Endodermal cell (in vitro differentiated cells): ENCODE data around the gene POC1B. TPM values are rescaled to one million over a fixed set of nuclear protein-coding genes. Genes with fewer than 3 reads are reported as not detected.

Source experiments
- DNase-seq: peaks from one replicate; pipeline ENCODE4 v3.0.0-alpha.2; 2017
- H3K27ac ChIP-seq: 2 replicates; pipeline ENCODE4 v1.5.1; 2013; ENCODE audit warnings: mild to moderate bottlenecking, low read depth, low read length, moderate library complexity
- H3K27me3 ChIP-seq: 2 replicates; pipeline ENCODE4 v1.6.1; 2013; ENCODE audit warnings: mild to moderate bottlenecking, low read length, moderate library complexity; ENCODE audit not compliant: insufficient read depth, control insufficient read depth, poor library complexity, severe bottlenecking
- H3K36me3 ChIP-seq: 2 replicates; pipeline ENCODE4 v1.7.0; 2013; ENCODE audit warnings: mild to moderate bottlenecking, low read length, moderate library complexity; ENCODE audit not compliant: control insufficient read depth, insufficient read depth
- H3K4me1 ChIP-seq: one replicate; pipeline ENCODE4 v1.7.0; 2013; ENCODE audit warnings: low read length; ENCODE audit not compliant: control insufficient read depth, insufficient read depth
- H3K4me3 ChIP-seq: 2 replicates; pipeline ENCODE4 v1.5.1; 2013; ENCODE audit warnings: mild to moderate bottlenecking, low read length, moderate library complexity
- H3K9ac ChIP-seq: 2 replicates; pipeline ENCODE4 v1.6.1; 2013; ENCODE audit warnings: mild to moderate bottlenecking, low read length, moderate library complexity; ENCODE audit not compliant: poor library complexity, severe bottlenecking; ENCODE audit errors: extremely low read depth
- H3K9me3 ChIP-seq: 2 replicates; pipeline ENCODE4 v1.6.1; 2013; ENCODE audit warnings: mild to moderate bottlenecking, low read length, moderate library complexity; ENCODE audit not compliant: control insufficient read depth
- H3K27ac Mint-ChIP-seq: 2 replicates; pipeline ENCODE4 v1.8.0; 2020; ENCODE audit warnings: mixed read lengths
- H3K27me3 Mint-ChIP-seq: 2 replicates; pipeline ENCODE4 v1.8.0; 2021; ENCODE audit warnings: mild to moderate bottlenecking, mixed read lengths; ENCODE audit not compliant: insufficient read depth
- H3K36me3 Mint-ChIP-seq: 2 replicates; pipeline ENCODE4 v1.8.0; 2020; ENCODE audit warnings: low read depth, mixed read lengths
- H3K4me1 Mint-ChIP-seq: 2 replicates; pipeline ENCODE4 v1.8.0; 2020; ENCODE audit warnings: mixed read lengths
- H3K4me3 Mint-ChIP-seq: 2 replicates; pipeline ENCODE4 v1.8.0; 2020; ENCODE audit warnings: mild to moderate bottlenecking, moderate library complexity, mixed read lengths
- H3K9me3 Mint-ChIP-seq: 2 replicates; pipeline ENCODE4 v1.8.0; 2020; ENCODE audit warnings: mild to moderate bottlenecking, mixed read lengths
- CTCF ChIP-seq: fragments of 200-600 bp; sonication (generic); conservative IDR thresholded peaks from 2 replicates; pipeline ENCODE4 v1.5.0; 2021; ENCODE audit warnings: antibody characterized with exemption, mild to moderate bottlenecking
- WGBS, 2 experiments: methylation state at CpG; one replicate each; pipeline versions ENCODE4 v1.1.5 to v1.1.7; 2013; ENCODE audit warnings: missing lambda C conversion rate in 2 of 2, mixed read lengths in 1 of 2; ENCODE audit not compliant: insufficient coverage in 1 of 2, insufficient read length in 1 of 2; 5-methylcytosine and 5-hydroxymethylcytosine counted together
- total RNA-seq, 2 donors: library from RNA; stranded (reverse); fragmentation: NEBNext Ultra II Directional in 1 of 2; extraction: Animal tissue kit (Norgen Biotek cat#: 25700) in 1 of 2; gene quantifications; 2 replicates in 1 of 2; 3 replicates in 1 of 2; pipeline ENCODE4 v1.2.1, GENCODE V29; 2021

POC1B gene
- total RNA-seq, 2 donors from 2014 or later: 22.3 to 36.1 TPM

DNA sequence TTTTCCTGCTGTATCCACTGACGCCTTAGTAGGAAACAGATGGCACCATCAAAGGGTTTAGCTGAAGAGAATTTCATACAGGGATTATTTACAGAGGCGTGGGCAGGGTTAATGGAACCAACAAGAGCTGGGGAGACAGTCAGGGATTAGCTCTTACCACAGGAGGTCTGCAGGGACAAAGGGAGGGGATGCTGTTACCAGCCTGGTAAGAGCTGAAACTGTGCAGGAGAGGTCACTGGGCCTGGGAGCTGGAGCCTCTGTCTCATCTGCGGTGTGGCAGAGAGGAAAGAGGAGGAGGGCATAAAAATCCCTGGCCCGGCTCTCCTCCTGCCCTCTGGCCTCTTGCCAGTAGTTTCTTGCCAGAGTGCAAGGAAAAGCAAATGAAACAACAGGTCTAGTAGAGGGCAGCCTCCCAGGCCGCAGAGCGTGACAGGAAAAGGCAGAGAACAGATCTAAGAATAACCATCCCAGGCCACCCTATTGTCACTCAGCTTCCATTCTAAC lies 18.9 kb upstream of the POC1B start:
- no peak overlapping the region for H3K4me3 Mint-ChIP-seq
- Histone ChIP-seq H3K9me3 (no peaks in the 10 kb centered on the region), H3K27ac (no peak overlapping the region), H3K4me3 (no peak overlapping the region), H3K4me1 (peaks cover 21% of the 10 kb centered on the region), H3K9ac (no peak overlapping the region), H3K36me3 (no peaks in the 10 kb centered on the region), H3K27me3 (no peaks in the 10 kb centered on the region)
- 68 to 75% methylated on average over 3 to 6 of the region's 6 CpGs for WGBS, 2 experiments
- TF ChIP-seq CTCF: no peak
- H3K36me3 Mint-ChIP-seq: no peaks in the 10 kb centered on the region
- DNase-seq: peak; percentile 77
- H3K27ac Mint-ChIP-seq: peak overlapping the region; percentile 70
- H3K4me1 Mint-ChIP-seq: peaks cover 45% of the 10 kb centered on the region
- H3K9me3 Mint-ChIP-seq: no peaks in the 10 kb centered on the region
- H3K27me3 Mint-ChIP-seq: no peaks in the 10 kb centered on the region

DNA sequence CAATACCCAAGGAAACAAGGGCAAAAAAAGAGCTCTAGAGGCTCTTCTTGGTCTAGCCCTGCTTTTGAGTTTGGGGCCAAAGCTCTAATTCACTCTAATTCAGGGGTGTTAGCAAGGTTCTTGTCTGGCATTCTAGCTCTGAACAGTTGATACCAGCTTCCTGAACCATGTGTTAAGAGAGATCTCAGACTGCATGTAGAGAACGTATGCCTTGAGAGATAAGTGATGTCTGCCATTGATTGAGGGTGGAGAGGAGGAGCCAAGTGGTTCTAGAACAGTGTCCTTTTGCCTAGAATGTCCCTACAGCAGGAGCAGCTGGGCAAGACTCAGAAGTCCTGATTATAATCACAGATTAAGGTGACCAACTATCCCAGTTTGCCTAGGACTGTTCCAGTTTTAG lies 18.2 kb upstream of the POC1B start:
- Mint-ChIP-seq H3K36me3 (no peaks in the 10 kb centered on the region), H3K4me1 (peaks cover 47% of the 10 kb centered on the region), H3K4me3 (no peak overlapping the region), H3K27me3 (no peaks in the 10 kb centered on the region), H3K9me3 (no peaks in the 10 kb centered on the region), H3K27ac (no peak overlapping the region)
- Histone ChIP-seq H3K36me3 (no peaks in the 10 kb centered on the region), H3K27ac (no peak overlapping the region), H3K9ac (no peak overlapping the region), H3K4me3 (no peak overlapping the region), H3K4me1 (peaks cover 23% of the 10 kb centered on the region), H3K27me3 (no peaks in the 10 kb centered on the region), H3K9me3 (no peaks in the 10 kb centered on the region)
- DNase-seq: no peak
- TF ChIP-seq CTCF: no peak
- WGBS, 2 experiments: 90% methylated on average over 1 of the region's 1 CpG; no CpG with 5 or more reads in 1 of the 2 experiments

- DNase-seq: peak; percentile 93
- no peaks in the 10 kb centered on the region for H3K27me3 Mint-ChIP-seq
- Histone ChIP-seq H3K9me3 (no peaks in the 10 kb centered on the region), H3K27ac (no peak overlapping the region), H3K27me3 (no peaks in the 10 kb centered on the region), H3K9ac (no peak overlapping the region), H3K36me3 (no peaks in the 10 kb centered on the region), H3K4me1 (peaks cover 23% of the 10 kb centered on the region), H3K4me3 (no peak overlapping the region)
- H3K9me3 Mint-ChIP-seq: no peaks in the 10 kb centered on the region
- H3K4me3 Mint-ChIP-seq: no peak overlapping the region
- peaks cover 47% of the 10 kb centered on the region for H3K4me1 Mint-ChIP-seq
- 24 to 60% methylated on average over 2 to 6 of the region's 6 CpGs for WGBS, 2 experiments
- H3K36me3 Mint-ChIP-seq: no peaks in the 10 kb centered on the region
- no peak overlapping the region for H3K27ac Mint-ChIP-seq
- TF ChIP-seq CTCF: peak; percentile 96
Measured at GRCh38 chr12:89542912-89543592, 17.2 kb upstream of the POC1B start.
